ENCODE results near the gene HCN2. TPM values are rescaled to one million over a fixed set of nuclear protein-coding genes. Genes with fewer than 3 reads are reported as not detected.

HCN2 gene
- total and polyA plus RNA-seq, 2 of the 8 experiments (the other 6 are each of a cell fraction or from before 2014, with no cell fraction given): 1.0 to 4.0 TPM

GRCh38 chr19:612941-613340 lies 23.3 kb downstream of the HCN2 start (continued):
- TF ChIP-seq E2F6 (IDR thresholded peaks at IDR 0.05): no peak
- no peak for TF ChIP-seq BCL11A (IDR thresholded peaks at IDR 0.05; ENCODE audit: low read depth in 2 of 2, low read length in 2 of 2)
- no peak for TF ChIP-seq BRCA1 (IDR thresholded peaks at IDR 0.05; ENCODE audit: low read depth, low read length)
